Measurements from ENCODE around the gene FKBP8.

The FKBP8 gene

GRCh38 chr19:18502246-18502637, 41.1 kb downstream of the FKBP8 start:
- DNase-seq (ENCODE audit: low spot score) = no peak

- DNase-seq (ENCODE audit: low spot score) = no peak
These were observed 41.5 kb downstream of the FKBP8 start for GRCh38 chr19:18501832-18502231.

- no peak for DNase-seq (ENCODE audit: low spot score)
These were observed 42.0 kb downstream of the FKBP8 start for GRCh38 chr19:18501351-18501750.

- no peak for DNase-seq (ENCODE audit: low spot score)
These were observed 42.6 kb downstream of the FKBP8 start for GRCh38 chr19:18500799-18501198.

- no peak for DNase-seq (ENCODE audit: low spot score)
These were observed 43.0 kb downstream of the FKBP8 start for GRCh38 chr19:18500376-18500775.

DNA sequence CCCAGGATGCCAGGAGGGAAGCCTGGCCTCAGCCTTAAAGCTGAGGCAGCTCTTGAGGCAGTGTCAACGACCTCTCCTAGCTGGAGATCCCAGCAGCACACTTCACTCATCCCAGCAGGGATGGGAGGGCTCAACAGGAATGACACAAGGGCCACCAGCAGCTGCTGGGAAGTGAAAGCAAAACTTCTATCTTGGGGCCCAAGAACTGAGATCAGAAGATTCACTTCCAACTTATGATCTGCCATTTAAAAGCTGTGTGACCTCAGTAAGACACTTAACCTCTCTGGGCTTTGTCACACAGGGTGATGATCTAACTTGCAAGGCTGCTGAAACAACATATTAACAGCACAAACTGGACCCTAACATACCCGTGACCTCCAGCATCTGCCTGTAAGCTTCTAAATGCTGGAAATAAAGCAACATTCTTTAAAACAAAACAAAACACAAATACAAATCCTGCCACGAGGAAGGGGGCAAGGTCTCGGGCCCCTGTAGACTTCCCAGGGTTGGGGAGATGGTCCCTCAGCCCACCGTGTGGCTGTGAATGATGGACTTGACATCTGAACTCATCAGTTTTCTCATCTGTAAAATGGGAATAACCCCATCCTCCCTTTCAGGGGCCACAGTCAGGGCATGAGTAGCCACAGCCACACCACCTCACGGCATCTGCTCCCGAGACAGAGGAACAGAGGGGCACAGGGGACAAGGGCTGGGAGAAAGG, 44.2 kb downstream of the FKBP8 start:
- DNase-seq (ENCODE audit: low spot score) = peak; percentile 61

DNA sequence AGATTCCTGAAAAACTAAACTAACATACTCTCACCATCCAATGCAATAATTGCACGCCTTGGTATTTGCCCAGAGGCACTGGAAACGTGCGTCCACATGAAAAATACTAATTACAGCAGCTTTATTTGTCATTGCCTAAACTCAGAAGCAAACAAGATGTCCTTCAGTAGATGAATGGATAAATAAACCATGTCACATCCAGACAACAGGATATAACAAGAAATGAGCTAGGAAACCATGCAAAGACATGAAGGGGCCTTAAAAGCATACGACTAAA, 46.5 kb downstream of the FKBP8 start:
- no peak for DNase-seq (ENCODE audit: low spot score)

DNA sequence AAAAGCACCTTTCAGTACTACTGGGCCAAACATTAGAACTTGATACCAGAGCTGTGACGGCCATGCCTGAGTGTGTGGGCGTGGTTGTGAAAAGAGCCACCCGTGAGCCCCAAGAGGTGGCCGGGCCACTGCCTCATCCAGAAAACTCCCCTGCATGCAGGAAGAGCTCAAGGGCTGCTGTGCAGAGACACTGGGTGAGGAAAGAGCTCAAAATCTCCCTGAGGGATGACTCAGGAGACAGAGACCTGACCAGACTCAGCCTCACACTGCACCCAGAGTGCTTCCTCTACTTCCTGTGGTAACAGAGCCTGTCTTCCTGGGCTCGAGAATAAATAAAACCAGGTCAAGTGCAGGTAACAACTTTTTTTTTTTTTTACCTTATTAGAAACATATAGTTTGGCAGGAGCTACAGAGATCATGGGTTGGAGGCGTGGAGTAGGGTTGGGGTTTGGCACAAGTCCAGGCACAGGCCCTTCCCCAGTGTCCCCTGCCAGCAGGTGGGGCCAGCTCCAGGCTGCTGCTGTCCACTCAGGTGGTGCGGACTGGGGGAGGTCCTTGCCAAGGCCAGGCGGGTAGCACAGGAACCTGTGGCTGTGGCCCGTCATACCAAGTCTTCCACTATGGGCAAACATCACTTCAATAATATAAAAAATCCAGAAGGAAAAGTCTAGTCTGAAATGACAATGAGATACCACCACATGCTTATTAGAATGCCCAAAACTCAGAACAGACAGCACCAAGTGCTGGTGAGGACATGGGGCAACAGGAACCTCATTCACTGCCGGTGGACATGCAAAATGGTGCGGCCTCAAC, 47.0 kb downstream of the FKBP8 start:
- peak; percentile 83 for DNase-seq (ENCODE audit: low spot score)

DNA sequence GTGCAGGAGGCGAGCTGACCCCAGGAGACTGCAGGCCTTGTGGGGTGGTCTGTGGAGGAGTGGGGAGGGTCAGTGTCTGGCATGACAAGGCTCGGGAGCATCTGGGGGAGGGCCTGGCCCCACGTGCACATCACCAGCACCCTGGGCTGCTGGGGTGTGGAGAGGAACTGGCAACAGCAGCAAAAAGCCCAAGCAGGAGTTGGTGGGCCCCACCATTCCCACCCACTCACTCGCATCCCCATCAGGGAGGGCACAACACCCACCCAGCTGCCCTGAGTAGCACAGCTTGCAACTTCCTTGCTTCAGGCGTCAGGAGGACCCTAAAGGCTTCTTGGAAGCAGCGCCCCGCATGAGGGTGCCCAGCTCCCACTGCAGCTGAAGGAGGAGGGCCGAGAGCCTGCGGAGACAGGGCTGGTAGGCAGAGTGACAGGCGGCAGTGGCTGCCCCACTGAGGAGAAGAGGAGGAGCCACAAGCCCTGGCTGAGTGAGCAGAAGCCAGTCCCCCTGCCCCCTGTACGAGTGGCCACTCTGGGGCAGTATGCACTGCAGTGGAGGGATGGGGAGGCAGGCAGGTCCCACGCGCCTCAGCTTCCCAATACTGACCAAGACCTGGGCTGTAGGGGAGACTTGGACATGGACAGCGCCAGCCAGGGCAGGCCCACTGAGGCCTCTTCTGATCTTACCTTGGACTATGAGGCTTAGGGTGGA, 48.0 kb downstream of the FKBP8 start:
- DNase-seq (ENCODE audit: low spot score) = no peak

DNA sequence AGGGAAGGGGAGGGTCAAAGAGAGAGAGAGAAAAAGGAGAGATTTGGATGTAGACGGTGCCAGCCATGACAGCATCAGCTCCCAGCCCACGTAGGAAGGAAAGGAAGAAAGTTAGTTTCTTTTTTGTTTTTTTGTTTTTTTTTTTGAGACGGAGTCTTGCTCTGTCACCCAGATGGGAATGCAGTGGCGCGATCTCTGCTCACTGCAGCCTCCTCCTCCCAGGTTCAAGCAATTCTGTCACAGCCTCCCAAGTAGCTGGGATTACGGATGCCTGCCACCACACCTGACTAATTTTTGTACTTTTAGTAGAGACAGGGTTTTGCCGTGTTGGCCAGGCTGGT, 49.1 kb downstream of the FKBP8 start:
- peak; percentile 55 for DNase-seq (ENCODE audit: low spot score)

DNA sequence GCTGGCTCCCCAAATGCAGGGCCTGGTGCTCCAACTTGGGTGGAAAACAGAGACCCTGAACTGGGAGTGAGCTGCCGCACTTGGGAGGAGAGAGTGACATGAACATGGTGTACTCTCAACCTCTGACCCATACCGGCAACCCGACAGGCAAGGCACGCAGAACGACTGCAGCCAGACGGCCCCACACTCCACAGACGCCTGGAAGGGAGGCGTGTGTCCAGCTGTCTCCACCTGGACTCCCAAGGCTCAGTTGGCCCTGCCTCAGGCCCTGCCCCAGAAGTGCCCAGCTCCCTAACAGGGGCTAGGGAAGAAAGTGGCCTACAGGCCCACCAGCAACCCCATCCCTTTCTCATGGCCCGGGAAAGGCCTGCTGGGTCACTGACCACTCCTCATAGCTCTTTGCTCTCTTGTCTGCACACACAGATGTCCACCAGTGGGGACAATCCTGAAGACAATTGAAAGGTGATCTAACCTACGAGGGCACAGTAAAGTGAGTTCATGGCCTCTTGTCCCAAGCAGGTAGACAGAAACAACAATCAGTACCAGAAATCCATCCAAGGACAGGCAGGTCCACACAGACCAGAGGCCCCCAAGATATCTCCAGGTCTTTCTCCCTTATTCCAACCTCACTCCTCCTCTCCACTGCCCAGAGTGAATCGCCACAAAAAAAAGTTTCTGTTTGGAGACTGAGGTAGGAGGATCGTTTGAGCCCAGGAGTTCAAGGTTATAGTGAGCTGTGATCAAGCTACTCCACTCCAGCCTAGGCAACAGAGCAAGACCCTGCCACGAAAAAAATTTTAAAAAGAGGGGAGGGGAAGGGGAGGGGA, 49.7 kb downstream of the FKBP8 start:
- DNase-seq (ENCODE audit: low spot score) = no peak

GRCh38 chr19:18491995-18492953, 51.1 kb downstream of the FKBP8 start:
- no peak for DNase-seq (ENCODE audit: low spot score)

GRCh38 chr19:18490728-18491127, 52.6 kb downstream of the FKBP8 start:
- DNase-seq (ENCODE audit: low spot score) = no peak

GRCh38 chr19:18489627-18490184, 53.7 kb downstream of the FKBP8 start:
- DNase-seq (ENCODE audit: low spot score) = no peak

GRCh38 chr19:18488838-18489626, 54.3 kb downstream of the FKBP8 start:
- DNase-seq (ENCODE audit: low spot score) = no peak

- DNase-seq (ENCODE audit: low spot score) = peak; percentile 77
These were observed 55.0 kb downstream of the FKBP8 start for GRCh38 chr19:18488403-18488723.

DNA sequence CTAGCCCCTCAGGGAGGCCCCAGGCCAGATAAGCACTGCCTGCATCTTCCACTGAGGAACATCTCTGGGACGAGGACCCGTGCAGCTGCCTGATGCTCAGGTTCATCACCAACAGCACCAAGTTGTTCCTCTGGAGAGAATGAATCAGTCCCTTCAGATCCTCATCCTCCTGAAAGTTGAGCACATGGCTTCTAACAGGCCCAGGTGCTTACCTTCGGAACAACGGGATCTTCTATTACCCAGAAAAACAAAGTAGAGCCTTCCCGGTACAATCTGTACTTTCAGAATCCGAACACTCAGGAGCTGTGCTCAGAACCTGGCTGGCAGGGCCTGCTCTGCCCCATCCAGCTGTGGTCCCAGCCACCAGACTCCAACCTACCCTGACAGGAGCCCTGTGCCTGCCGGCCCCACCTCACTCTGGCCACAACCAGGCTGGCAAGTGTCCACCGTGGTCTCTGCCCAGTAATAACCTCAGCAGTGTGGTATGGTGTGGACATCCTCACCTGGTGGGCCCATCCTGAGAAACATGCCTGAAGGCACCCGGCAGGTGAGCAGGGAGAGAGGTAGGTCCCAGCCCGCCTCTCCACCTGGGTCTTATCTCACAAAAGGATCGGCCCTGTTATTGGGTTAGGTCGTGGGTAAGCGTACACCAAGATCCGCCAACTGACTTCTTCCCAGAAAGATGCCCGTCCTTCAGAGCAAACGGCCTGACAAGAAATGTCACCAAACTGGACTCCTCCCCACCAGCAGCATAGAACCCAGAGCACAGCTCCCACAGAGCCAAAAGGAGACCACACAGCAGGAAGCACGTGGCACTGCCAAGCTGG, 55.6 kb downstream of the FKBP8 start:
- DNase-seq (ENCODE audit: low spot score) = no peak

GRCh38 chr19:18486746-18487145, 56.6 kb downstream of the FKBP8 start:
- no peak for DNase-seq (ENCODE audit: low spot score)

DNA sequence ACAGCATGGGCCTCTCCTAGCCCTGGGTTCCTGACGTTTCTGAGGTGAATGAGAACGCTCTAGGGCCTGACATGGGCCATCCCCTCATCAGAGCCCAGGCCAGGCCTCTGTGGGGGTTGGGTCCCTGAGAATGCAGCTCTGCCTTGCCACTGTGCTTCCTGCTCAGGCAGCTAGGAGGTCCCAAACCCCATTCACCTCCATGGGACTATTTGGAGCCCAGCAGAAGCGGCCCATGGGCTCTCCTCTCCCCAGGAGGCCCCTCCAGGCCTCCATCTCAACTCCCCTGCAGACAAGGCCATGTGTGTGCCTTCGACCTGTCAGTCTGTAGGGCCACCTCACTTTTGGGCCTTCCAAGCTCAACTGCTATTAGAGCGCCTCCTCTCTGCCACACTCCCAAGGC, 58.4 kb downstream of the FKBP8 start:
- DNase-seq (ENCODE audit: low spot score) = no peak

Data from hepatic stellate cell (primary cell).